Measurements from ENCODE around the gene STAM. TPM values are rescaled to one million over a fixed set of nuclear protein-coding genes. Genes with fewer than 3 reads are reported as not detected.
A peak's percentile ranks its signal among the peaks of the same experiment; 100 is the strongest.

STAM gene
- 23.3 and 26.8 TPM in 2 replicates for total RNA-seq

GRCh38 chr10:17643755-17644484 is at the start of gene STAM:
STAM (plus strand) TSS chr10:17644151; CDS start chr10:17644340, 189 bp downstream.
- peak; percentile 87 for DNase-seq (ENCODE audit: low spot score)
- Mint-ChIP-seq H3K27me3 (ENCODE audit: insufficient read depth) (no peaks in the 10 kb centered on the region), H3K9me3 (peaks cover 8% of the 10 kb centered on the region), H3K4me3 (peak within 1 kb of the TSS; percentile 99), H3K36me3 (ENCODE audit: low read depth) (peaks cover 20% of the 10 kb centered on the region), H3K27ac (peak within 1 kb of the TSS; percentile 100), H3K4me1 (ENCODE audit: low read depth) (peaks cover 55% of the 10 kb centered on the region)
- intact Hi-C loops (cut with micrococcal nuclease): loop anchor here (1.0 to 10.0 kb wide), 9 partner anchors 25 to 1207 kb away; partner anchors contain the start of genes HACD1, NSUN6, PTER and RSU1

- intact Hi-C loops (cut with micrococcal nuclease): no loop called here
- Mint-ChIP-seq H3K27me3 (ENCODE audit: insufficient read depth) (peaks cover 4% of the 10 kb centered on the region), H3K36me3 (ENCODE audit: low read depth) (no peaks in the 10 kb centered on the region), H3K4me3 (no peak overlapping the region), H3K9me3 (no peaks in the 10 kb centered on the region), H3K4me1 (ENCODE audit: low read depth) (no peaks in the 10 kb centered on the region), H3K27ac (no peak overlapping the region)
- DNase-seq (ENCODE audit: low spot score): no peak
These were observed 46.6 kb upstream of the STAM start for GRCh38 chr10:17597386-17597785.

DNA sequence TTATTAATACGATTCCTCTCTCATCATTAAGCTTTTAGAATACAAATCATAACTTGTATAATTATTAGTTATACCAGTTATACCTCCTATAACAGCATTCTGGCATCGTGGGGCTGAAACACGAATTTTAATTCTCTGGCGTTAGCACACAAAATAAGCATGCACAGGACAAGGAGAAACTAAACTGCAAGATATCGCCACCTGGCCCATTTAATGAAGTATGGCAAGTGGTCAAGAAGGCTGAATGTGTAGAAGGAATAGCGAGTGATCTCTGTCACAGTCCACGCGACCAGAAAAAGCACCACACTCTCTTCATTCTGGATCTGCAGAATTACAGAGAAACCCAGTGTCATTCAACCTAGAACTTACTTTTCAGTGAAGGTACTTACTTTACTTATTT is 44.9 kb upstream of the STAM start:
- Mint-ChIP-seq H3K27me3 (ENCODE audit: insufficient read depth) (peaks cover 4% of the 10 kb centered on the region), H3K4me3 (no peak overlapping the region), H3K36me3 (ENCODE audit: low read depth) (no peaks in the 10 kb centered on the region), H3K9me3 (no peaks in the 10 kb centered on the region), H3K27ac (no peak overlapping the region), H3K4me1 (ENCODE audit: low read depth) (no peaks in the 10 kb centered on the region)
- intact Hi-C loops (cut with micrococcal nuclease): no loop called here
- DNase-seq (ENCODE audit: low spot score): no peak

- Mint-ChIP-seq H3K4me3 (no peak overlapping the region), H3K27me3 (ENCODE audit: insufficient read depth) (peaks cover 11% of the 10 kb centered on the region)
- intact Hi-C loops (cut with micrococcal nuclease): no loop called here
These were observed 38.0 kb upstream of the STAM start for GRCh38 chr10:17605936-17606335.

GRCh38 chr10:17606547-17607040 is 37.4 kb upstream of the STAM start:
- Mint-ChIP-seq H3K27me3 (ENCODE audit: insufficient read depth) (peaks cover 13% of the 10 kb centered on the region), H3K4me3 (no peak overlapping the region), H3K4me1 (ENCODE audit: low read depth) (peaks cover 7% of the 10 kb centered on the region), H3K9me3 (no peaks in the 10 kb centered on the region), H3K27ac (no peak overlapping the region), H3K36me3 (ENCODE audit: low read depth) (no peaks in the 10 kb centered on the region)
- intact Hi-C loops (cut with micrococcal nuclease): loop anchor here (1.0 kb wide), 4 partner anchors 137 to 633 kb away; no protein-coding TSS in a partner anchor
- DNase-seq (ENCODE audit: low spot score): no peak

More at GRCh38 chr10:17605936-17606335, 38.0 kb upstream of the STAM start:
- Mint-ChIP-seq H3K4me1 (ENCODE audit: low read depth) (peaks cover 7% of the 10 kb centered on the region), H3K27ac (no peak overlapping the region), H3K36me3 (ENCODE audit: low read depth) (no peaks in the 10 kb centered on the region), H3K9me3 (no peaks in the 10 kb centered on the region)
- DNase-seq (ENCODE audit: low spot score): no peak

DNA sequence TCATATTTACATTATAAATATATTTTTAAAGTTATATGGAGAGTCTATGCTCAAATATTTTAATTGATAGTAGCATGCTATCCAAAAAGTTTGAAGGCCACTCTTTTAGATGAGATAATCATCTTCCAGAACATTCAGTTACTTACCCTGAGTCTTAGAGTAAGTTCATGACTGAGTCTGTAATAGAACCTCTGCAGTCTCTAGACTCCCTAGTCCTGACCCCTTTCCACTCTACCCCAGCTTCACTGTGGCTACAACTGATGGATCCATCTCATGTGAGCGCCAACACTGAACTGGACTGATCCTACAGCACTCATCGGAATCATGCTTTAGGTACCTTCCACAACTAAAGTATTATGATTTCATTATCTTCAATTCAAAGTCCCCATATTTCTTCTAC is 36.9 kb upstream of the STAM start:
- Mint-ChIP-seq H3K36me3 (ENCODE audit: low read depth) (no peaks in the 10 kb centered on the region), H3K27me3 (ENCODE audit: insufficient read depth) (peaks cover 13% of the 10 kb centered on the region), H3K4me3 (no peak overlapping the region), H3K4me1 (ENCODE audit: low read depth) (peaks cover 7% of the 10 kb centered on the region), H3K9me3 (no peaks in the 10 kb centered on the region), H3K27ac (no peak overlapping the region)
- intact Hi-C loops (cut with micrococcal nuclease): loop anchor here (1.0 kb wide), 4 partner anchors 136 to 632 kb away; no protein-coding TSS in a partner anchor
- no peak for DNase-seq (ENCODE audit: low spot score)

GRCh38 chr10:17607603-17608332 is 36.2 kb upstream of the STAM start:
- no peak for DNase-seq (ENCODE audit: low spot score)
- Mint-ChIP-seq H3K4me3 (no peak overlapping the region), H3K36me3 (ENCODE audit: low read depth) (no peaks in the 10 kb centered on the region), H3K27me3 (ENCODE audit: insufficient read depth) (peaks cover 14% of the 10 kb centered on the region), H3K9me3 (no peaks in the 10 kb centered on the region), H3K4me1 (ENCODE audit: low read depth) (peaks cover 7% of the 10 kb centered on the region), H3K27ac (no peak overlapping the region)
- intact Hi-C loops (cut with micrococcal nuclease): loop anchor here (1.0 kb wide), 4 partner anchors 136 to 632 kb away; no protein-coding TSS in a partner anchor

DNA sequence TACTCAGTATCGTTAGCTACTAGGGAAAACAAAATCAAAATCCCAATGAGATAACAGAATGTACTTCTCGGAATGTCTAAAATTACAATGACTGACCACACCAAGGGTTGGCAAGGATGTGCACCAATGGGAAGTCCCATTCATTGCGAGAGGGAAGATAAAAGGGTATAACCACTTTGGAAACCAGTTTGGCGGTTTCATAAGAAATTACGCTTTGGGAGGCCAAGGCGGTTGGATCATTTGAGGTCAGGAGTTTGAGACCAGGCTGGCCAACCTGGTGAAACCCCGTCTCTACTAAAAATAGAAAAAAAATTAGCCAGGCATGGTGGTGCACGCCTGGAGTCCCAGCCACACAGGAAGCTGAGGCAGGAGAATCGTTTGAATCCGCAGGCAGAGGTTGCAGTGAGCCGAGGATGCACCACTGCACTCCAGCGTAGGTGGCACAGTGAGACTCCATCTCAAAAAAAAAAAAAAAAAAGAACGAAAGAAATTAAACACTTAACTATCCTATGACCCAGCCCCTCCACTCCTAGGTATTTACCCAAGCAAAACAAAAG is 34.4 kb upstream of the STAM start:
- H3K4me3 Mint-ChIP-seq: no peak overlapping the region
- intact Hi-C loops (cut with micrococcal nuclease): no loop called here
- peaks cover 7% of the 10 kb centered on the region for H3K4me1 Mint-ChIP-seq (ENCODE audit: low read depth)
- no peaks in the 10 kb centered on the region for H3K9me3 Mint-ChIP-seq
- H3K27ac Mint-ChIP-seq: no peak overlapping the region
- peaks cover 21% of the 10 kb centered on the region for H3K27me3 Mint-ChIP-seq (ENCODE audit: insufficient read depth)
- H3K36me3 Mint-ChIP-seq (ENCODE audit: low read depth): no peaks in the 10 kb centered on the region
- no peak for DNase-seq (ENCODE audit: low spot score)

DNA sequence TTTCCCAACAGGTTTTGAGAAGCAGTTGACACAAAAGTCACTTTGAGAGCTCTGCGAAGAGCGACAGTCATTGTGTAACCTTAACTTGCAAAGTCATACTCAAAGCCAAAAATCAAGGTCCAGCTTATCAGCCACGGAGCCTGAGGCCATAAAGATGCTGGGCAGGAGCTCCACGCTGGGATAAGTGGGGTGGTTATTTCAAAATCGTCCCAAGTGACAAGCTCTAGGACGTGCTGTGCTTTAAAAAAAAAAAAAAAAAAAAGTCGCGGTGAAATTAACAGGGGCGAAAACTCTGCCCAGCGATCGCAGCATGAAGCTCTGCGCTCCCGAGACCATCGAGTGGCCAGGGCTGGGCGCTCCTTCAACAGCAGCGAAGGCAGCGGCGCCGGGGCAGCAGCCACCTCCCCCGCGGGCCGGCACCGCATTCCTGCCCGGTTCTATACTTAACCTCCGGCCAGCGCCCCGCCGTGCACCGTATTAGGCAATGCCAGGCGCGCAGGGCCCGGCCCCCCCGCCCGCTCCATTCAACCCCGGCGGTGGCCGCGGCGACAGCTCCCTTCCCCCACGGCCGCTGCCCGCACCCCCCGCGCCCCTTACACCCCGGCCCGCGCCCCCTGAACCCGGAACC is 27.4 kb upstream of the STAM start:
- Mint-ChIP-seq H3K27ac (no peak overlapping the region), H3K27me3 (ENCODE audit: insufficient read depth) (peaks cover 43% of the 10 kb centered on the region), H3K9me3 (no peaks in the 10 kb centered on the region), H3K36me3 (ENCODE audit: low read depth) (no peaks in the 10 kb centered on the region), H3K4me1 (ENCODE audit: low read depth) (peaks cover 6% of the 10 kb centered on the region), H3K4me3 (peak overlapping the region; percentile 49)
- no peak for DNase-seq (ENCODE audit: low spot score)
- intact Hi-C loops (cut with micrococcal nuclease): loop anchor here (1.0 to 5.0 kb wide), 3 partner anchors 28 to 71 kb away; partner anchors contain the start of gene STAM

GRCh38 chr10:17617031-17617911 is 26.7 kb upstream of the STAM start, which contains the start of gene HACD1:
HACD1 (minus strand) TSS chr10:17617374; CDS start chr10:17617339, 35 bp downstream.
- peak within 1 kb of the TSS; percentile 68 for H3K27ac Mint-ChIP-seq

GRCh38 chr10:17622061-17622460 is 21.9 kb upstream of the STAM start:
- no peak overlapping the region for H3K4me3 Mint-ChIP-seq
- peaks cover 6% of the 10 kb centered on the region for H3K4me1 Mint-ChIP-seq (ENCODE audit: low read depth)
- no peaks in the 10 kb centered on the region for H3K36me3 Mint-ChIP-seq (ENCODE audit: low read depth)
- H3K9me3 Mint-ChIP-seq: no peaks in the 10 kb centered on the region
- H3K27ac Mint-ChIP-seq: no peak overlapping the region
- DNase-seq (ENCODE audit: low spot score): no peak
- peaks cover 31% of the 10 kb centered on the region for H3K27me3 Mint-ChIP-seq (ENCODE audit: insufficient read depth)
- intact Hi-C loops (cut with micrococcal nuclease): no loop called here

More at GRCh38 chr10:17617031-17617911, 26.7 kb upstream of the STAM start, which contains the start of gene HACD1:
- no peaks in the 10 kb centered on the region for H3K9me3 Mint-ChIP-seq
- peaks cover 43% of the 10 kb centered on the region for H3K27me3 Mint-ChIP-seq (ENCODE audit: insufficient read depth)
- peak within 1 kb of the TSS; percentile 86 for H3K4me3 Mint-ChIP-seq
- peak; percentile 29 for DNase-seq (ENCODE audit: low spot score)
- no peaks in the 10 kb centered on the region for H3K36me3 Mint-ChIP-seq (ENCODE audit: low read depth)
- H3K4me1 Mint-ChIP-seq (ENCODE audit: low read depth): peaks cover 6% of the 10 kb centered on the region
- intact Hi-C loops (cut with micrococcal nuclease): loop anchor here (1.0 to 5.0 kb wide), 3 partner anchors 27 to 70 kb away; partner anchors contain the start of gene STAM

Measured in activated T-helper 1 cell treated with anti-CD3 and anti-CD28 coated beads, Interleukin-12 subunit alpha, Interleukin-12 subunit beta, Interleukin-2, Interleukin-4 antibody, amounts not matched to agents 30 ng/mL and 10 ng/mL and 1 ng/mL, durations not matched to agents 14 hours and 24 hours and 36 hours (primary cell).